ENCODE measurements around the gene IL32. TPM values are rescaled to one million over a fixed set of nuclear protein-coding genes. Genes with fewer than 3 reads are reported as not detected.

IL32 gene
- total and polyA plus RNA-seq, 9 of the 15 experiments (the other 6 are each of a cell fraction or from before 2014, with no cell fraction given) = 0.21 to 2.2 (median 0.37) TPM; not detected in 3

- TF ChIP-seq MGA (IDR thresholded peaks at IDR 0.05) (peak; percentile 90), CSDE1 (IDR thresholded peaks at IDR 0.05) (no peak), FOXA1 (IDR thresholded peaks at IDR 0.05; ENCODE audit: borderline replicate concordance) (no peak), PURB (CRISPR knock-in tag; IDR thresholded peaks at IDR 0.05; ENCODE audit: low read depth) (no peak), SNRNP70 (optimal IDR thresholded peaks at IDR 0.05; ENCODE audit: low read depth, low read length) (no peak), POLR2H (tag; IDR thresholded peaks at IDR 0.05; ENCODE audit: low read depth) (no peak), SMARCA5 (IDR thresholded peaks at IDR 0.05) (no peak), TOE1 (IDR thresholded peaks at IDR 0.05; ENCODE audit: borderline replicate concordance) (no peak), TOE1 (CRISPR knock-in tag; IDR thresholded peaks at IDR 0.05; ENCODE audit: borderline replicate concordance, low read depth) (0 out of 2 replicates have a peak, but pooled peaks have one; percentile 9), GATA2 (CRISPR knock-in tag; IDR thresholded peaks at IDR 0.05) (no peak), HNRNPLL (IDR thresholded peaks at IDR 0.05; ENCODE audit: low read depth, low read length, poor library complexity, severe bottlenecking) (peak; percentile 44), MEF2A (IDR thresholded peaks at IDR 0.05; ENCODE audit: control insufficient read depth, low read depth, low read length) (no peak), MAFF (IDR thresholded peaks at IDR 0.05; ENCODE audit: low read length) (no peak), SIN3B (IDR thresholded peaks at IDR 0.05; ENCODE audit: low read depth) (no peak), FOSL1 (tag; conservative IDR thresholded peaks at IDR 0.05) (no peak), U2AF2 (optimal IDR thresholded peaks at IDR 0.05; ENCODE audit: low read depth, low read length) (no peak), HDAC1 (IDR thresholded peaks at IDR 0.05) (no peak), ZNF589 (CRISPR knock-in tag; IDR thresholded peaks at IDR 0.05; ENCODE audit: low read depth) (no peak), CTBP1 (IDR thresholded peaks at IDR 0.05; ENCODE audit: borderline replicate concordance) (peak; percentile 86)
Observed at GRCh38 chr16:3029491-3030221, 35.8 kb upstream of the IL32 start (continued).
